GM12891 (cell line): ENCODE data around the gene SLC22A31.

ENCODE experiments used
- DNase-seq: peaks from one replicate; pipeline ENCODE4 v3.0.0; 2011; ENCODE audit warnings: low spot score; ENCODE audit not compliant: insufficient read length
- FAIRE-seq: peaks from 2 replicates; lab custom pipeline; 2011; peaks lifted over from hg19 to GRCh38; lab: Jason Lieb, UNC
- PAX5 ChIP-seq: IDR thresholded peaks from 2 replicates; pipeline ENCODE4 v1.6.1; 2011; ENCODE audit warnings: low read length, moderate library complexity, mild to moderate bottlenecking; ENCODE audit not compliant: insufficient read depth, severe bottlenecking
- POLR2A ChIP-seq: IDR thresholded peaks from 2 replicates; pipeline ENCODE4 v1.6.1; 2011; ENCODE audit warnings: low read depth, low read length, control low read depth
- POLR2AphosphoS5 ChIP-seq: IDR thresholded peaks from 2 replicates; pipeline ENCODE4 v1.6.1; 2011; ENCODE audit warnings: low read depth, low read length, control low read depth
- POU2F2 ChIP-seq: IDR thresholded peaks from 2 replicates; pipeline ENCODE4 v1.6.1; 2011; ENCODE audit warnings: low read depth, mild to moderate bottlenecking, control low read depth, low read length, moderate library complexity
- SPI1 ChIP-seq: IDR thresholded peaks from 2 replicates; pipeline ENCODE4 v1.6.1; 2011; ENCODE audit warnings: low read depth, low read length, control low read depth
- TAF1 ChIP-seq: IDR thresholded peaks from 2 replicates; pipeline ENCODE4 v1.6.1; 2011; ENCODE audit warnings: low read depth, low read length, control low read depth

Gene SLC22A31

DNA sequence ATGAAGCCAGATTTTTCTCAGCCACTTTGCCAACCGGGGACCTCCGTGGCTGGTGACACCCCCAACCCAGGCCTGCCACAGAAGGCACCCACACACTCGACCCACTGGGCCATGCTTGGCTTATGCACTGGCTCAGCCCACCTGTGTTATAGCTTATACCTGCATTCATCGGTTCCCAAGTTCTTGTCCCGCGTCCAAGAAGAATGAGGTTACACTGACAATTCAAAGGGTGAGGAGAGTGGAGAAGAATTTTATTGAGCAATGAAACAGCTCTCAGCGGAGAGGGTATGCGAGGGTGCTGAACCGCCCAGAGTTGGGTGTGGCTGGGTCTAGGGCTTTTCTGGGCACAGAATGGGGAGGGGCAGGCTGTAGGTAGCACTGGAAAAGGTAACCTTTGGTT, 51.0 kb downstream of the SLC22A31 start:
- DNase-seq (no peak), FAIRE-seq (no peak)
- no peak for TF ChIP-seq PAX5
- TF ChIP-seq SPI1, result no peak
- TF ChIP-seq POU2F2, result no peak
- TF ChIP-seq POLR2AphosphoS5, result no peak
- TF ChIP-seq POLR2A, result no peak
- no peak for TF ChIP-seq TAF1

DNA sequence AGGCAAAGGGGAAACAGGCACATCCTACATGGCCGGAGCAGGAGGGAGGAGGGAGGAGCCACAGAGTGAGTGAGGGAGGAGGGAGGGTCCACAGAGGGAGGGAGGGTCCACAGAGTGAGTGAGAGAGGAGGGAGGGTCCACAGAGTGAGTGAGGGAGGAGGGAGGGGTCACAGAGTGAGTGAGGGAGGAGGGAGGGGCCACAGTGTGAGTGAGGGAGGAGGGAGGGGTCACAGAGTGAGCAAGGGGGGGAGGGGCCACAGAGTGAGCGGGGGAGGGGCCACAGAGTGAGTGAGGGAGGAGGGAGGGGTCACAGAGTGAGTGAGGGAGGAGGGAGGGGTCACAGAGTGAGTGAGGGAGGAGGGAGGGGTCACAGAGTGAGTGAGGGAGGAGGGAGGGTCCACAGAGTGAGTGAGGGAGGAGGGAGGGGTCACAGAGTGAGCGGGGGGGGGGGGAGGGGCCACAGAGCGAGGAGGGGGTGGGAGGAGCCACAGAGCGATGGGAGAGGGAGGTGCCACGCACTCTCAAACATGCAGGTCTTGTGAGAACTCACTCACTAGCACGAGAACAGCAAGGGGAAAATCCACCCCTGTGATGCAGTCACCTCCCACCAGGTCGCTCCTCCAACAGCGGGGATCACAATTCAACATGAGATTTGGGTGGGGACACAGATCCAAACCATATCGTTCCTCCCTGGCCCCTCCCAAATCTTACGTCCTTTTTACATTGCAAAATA, 53.1 kb downstream of the SLC22A31 start:
- DNase-seq (no peak), FAIRE-seq (no peak)
- TF ChIP-seq POLR2AphosphoS5 (no peak), PAX5 (no peak), TAF1 (no peak), POLR2A (no peak), POU2F2 (no peak), SPI1 (no peak)

- no peak for FAIRE-seq
- DNase-seq, result no peak
Measured at GRCh38 chr16:89146211-89147005, 53.9 kb downstream of the SLC22A31 start.

More at GRCh38 chr16:89146211-89147005, 53.9 kb downstream of the SLC22A31 start:
- TF ChIP-seq POLR2A (no peak), PAX5 (no peak), TAF1 (no peak), POU2F2 (no peak), SPI1 (no peak), POLR2AphosphoS5 (no peak)
